Fibroblast of peridontal ligament (primary cell): ENCODE results near the gene TMEM51.
"Not testable (repeated sequence)": the region's sequence is repeated elsewhere in the genome, so short reads cannot be mapped to it uniquely, and the experiment has no call there.

Source experiments
- DNase-seq: peaks from one replicate; pipeline ENCODE4 v3.0.0-alpha.2; 2010; ENCODE audit errors: extremely low read depth

Gene TMEM51

DNA sequence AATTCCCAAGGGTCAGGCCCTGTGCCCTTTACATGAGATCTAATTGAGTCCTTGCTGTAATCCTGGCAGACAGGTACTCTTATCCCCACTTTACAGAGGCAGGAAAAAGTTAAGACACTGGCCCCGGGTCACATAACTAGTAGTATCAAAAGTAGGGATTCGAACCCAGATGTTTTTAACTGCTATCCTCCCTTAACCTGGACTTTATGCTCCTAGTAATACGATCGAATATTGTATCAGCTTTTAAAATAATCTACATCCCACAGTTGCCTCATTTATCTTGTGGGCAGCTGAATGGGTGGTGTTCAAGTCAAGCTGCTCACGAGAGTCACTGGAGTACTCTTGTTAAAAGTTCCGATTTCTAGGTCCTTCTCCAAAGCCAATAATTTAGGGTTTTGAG, 25.5 kb upstream of the TMEM51 start:
- no peak for DNase-seq

DNA sequence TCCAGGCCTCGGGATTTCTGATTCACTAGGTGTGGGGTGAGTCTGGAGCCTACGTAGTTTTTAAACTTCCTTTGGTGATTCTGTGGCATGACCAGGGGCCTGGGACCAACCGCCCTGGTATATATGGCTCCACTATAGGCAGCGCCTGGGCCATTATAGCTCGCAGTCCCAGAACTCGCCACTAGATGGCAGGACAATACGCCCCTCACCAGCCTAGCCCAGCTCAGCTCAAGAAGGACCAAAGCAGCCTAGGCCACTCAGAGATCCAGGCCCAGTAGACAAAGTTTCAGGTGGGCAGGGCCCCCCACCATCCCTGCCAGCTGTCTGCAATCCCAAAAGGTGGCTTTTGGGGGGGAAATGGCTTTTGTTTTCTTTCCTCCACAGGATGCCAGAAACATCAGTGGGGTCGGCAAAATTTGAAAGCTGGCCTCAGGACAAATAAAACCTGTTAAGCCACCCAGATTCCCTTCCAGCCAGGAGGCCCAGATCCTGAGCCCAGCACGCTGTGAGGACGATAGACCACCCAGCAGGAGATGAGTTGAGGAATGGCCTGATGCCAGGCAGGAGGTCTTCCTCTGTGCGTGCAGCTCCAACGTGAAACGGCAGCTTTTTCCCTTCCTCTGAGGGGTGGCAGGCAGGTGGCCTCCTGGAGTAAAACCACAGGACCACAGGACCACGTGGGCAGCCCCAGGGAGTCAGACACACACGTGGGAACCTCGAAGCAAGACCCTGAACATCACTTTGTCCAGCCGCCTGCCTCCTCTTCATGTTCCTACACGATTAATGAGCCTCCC, 24.8 kb upstream of the TMEM51 start:
- peak; percentile 66 for DNase-seq

DNA sequence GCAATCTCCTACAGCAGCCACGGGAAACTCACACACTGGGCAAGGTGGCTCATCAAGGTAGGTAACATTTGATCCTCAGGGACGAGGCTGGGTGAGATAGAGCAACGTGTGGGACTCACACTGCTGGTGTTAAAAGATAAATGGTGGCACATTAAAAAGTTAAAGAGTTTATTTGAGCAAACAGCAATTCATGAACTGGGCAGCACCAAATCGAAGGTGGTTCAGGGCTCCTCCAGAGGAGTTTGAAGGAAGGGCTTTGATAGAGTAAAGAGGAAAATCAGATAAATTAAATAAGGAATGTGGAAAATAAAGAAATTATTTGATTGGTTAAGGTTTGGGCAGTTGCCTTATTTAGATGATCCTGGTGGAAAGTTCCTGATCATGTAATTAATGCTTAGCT, 23.6 kb upstream of the TMEM51 start:
- no peak for DNase-seq

DNA sequence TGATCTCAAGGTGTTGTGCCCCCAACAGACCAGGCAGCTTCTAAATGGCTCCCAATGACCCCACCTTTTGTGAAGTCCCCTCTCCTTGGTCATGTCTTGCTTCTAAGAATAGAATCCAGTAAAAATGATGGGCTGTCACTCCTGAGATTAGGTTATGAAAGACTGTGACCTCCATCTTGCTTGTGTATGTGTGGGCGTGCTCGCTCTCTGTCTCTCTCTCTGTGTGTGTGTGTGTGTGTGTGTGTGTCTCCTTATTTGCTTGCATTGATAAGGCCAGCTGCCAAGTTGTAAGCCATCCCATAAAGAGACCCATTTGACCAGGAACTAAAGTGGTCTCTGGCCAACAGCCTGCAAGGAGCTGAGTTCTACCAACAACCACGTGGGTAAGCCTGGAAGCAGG, 22.9 kb upstream of the TMEM51 start:
- DNase-seq = no peak

DNA sequence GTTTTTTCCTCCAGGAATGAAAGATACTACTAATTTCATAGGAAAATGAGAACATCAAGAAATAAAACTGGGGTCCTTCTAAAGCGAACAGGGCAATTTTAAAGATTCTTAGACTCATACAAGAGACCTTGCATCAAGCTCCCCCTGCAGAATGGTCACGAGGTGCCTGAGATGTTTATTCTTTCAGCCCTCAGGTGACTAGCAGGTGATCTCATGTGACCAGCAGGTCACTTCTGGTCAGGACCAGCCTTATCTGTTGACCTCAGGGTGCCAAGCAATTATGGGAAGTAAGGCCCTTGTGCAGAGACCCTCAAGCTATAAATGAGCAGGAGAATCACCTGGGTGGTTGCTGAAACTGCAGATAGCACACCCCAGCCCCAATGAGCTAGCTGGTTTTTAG, 20.6 kb upstream of the TMEM51 start:
- no peak for DNase-seq

DNA sequence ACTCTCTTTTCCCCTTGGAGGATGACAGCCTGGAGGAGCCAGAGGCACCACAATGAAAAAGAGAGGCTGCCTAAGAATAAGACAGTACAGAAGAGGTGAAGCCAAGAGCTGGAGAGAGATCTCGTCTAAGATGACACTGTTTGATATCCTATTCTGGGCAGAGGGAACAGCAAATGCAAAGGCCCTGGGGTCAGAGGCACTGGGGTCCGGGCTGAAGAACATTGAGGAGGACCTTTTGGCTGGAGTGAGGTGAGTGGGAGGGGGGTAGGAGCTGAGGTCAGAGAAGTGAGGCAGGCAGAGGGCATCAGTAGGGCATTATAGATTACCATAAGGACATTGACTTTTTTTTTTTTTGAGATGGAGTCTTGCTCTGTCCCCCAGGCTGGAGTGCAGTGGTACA, 19.3 kb upstream of the TMEM51 start:
- no peak for DNase-seq

DNA sequence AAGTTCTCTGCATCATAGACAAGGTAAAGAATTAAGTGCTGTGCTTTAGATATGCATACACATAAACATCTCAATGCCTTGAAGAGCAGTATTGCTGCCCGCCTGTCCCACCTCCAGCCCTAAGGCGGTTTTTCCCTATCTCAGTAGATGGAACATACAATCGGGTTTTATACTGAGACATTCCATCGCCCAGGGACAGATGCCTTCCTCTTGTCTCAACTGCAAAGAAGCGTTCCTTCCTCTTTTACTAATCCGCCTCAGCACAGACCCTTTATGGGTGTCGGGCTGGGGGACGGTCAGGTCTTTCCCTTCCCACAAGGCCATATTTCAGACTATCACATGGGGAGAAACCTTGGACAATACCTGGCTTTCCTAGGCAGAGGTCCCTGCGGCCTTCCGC, 17.9 kb upstream of the TMEM51 start:
- DNase-seq = not testable (repeated sequence)

DNA sequence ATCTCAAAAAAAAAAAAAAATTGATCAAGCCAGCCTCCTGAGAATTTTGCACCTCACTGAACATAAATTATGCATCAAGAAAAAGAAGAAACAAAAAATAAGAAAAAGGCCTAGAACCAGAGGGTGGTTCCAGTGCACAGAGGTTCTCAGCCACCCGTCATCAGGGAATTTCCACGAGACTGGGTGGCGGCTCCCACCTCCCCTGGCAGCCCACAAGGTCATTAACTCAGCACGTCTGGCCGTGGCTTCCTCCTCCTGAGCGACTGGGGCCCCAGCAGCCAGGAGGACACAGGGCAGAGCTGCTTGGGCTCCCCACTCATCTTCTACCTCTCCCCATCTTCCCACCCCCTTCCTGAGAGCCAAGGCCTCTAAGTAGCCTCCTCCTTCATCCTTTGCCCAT, 15.7 kb upstream of the TMEM51 start:
- no peak for DNase-seq

DNA sequence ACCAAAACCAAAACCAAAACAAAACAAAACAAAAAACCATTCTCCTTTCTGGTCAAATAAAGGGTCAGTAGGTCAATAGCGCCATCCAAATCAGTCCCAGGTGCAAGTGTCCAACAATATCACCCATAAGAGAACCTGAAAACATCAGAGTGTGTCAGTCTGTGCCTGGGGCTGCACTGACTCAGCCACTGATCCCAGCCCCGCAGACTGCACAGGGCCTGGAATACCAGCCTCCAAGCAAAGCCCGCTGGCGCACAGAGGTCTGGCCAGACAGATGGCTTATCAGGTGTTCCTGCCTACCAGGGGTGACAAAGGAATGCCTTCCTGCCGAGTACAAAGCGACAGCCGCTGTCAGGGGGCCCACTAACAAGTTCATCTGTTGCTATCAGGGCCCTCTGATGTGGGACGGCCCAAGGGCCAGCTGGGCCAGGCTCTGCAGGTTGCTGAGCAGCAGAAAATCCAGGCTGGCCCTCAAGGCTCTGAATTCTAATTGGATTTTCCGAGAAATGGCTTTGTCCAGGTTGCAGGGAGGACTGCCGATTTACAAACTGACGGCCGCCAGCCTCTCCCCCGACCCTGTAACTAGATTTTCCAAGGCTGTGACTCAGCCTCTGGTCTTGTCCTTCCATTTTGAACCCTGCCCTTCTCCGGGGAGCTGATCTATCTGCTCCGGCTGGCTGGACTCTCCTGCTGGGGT, 13.7 kb upstream of the TMEM51 start:
- DNase-seq = no peak

DNA sequence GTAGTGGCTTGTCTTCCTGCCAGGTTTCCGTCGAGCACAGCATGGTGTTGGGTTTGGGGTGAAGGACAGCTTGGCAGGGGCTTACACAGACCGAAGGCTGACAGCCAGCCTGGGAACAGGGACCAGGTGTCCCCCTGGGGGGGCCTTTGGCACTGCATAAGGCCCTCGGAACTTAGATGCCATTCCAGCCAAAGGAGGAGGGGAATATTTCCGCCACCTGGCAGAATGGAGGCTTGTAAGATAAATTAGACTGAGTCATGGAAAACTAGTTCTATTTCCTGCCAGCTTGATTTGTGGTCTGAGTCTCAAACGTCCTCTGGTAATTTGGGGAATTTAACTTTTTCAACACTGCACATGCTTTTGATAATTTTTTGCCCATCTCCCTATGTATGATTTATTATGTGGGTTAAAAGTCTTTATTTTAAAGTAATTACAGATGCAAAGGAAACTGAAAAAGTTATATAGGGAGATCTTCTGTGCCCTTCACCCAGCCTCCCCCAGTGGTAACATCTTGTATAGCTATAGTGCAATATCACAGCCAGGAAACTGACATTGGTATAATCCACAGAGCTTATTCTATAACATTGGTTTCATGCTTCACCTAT, 11.5 kb upstream of the TMEM51 start:
- peak; percentile 54 for DNase-seq

DNA sequence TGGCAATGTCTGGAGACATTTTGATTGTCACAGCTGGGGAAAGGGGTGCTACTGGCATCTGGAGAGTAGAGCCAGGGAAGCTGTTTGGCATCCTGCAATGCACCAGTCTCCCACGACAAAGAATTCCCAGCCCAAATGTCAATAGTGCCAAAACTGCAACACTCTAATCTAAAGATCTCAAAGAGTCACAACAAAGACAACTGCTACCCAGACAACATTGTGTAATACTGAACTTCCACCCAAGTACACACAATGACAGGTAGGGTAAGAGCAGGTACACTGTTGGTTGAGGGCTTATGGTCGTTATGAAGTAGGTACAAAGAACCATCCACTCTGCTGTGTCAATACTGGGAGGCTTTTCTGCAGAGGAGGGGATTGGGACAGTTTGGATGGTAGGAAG, 8.2 kb upstream of the TMEM51 start:
- no peak for DNase-seq

DNA sequence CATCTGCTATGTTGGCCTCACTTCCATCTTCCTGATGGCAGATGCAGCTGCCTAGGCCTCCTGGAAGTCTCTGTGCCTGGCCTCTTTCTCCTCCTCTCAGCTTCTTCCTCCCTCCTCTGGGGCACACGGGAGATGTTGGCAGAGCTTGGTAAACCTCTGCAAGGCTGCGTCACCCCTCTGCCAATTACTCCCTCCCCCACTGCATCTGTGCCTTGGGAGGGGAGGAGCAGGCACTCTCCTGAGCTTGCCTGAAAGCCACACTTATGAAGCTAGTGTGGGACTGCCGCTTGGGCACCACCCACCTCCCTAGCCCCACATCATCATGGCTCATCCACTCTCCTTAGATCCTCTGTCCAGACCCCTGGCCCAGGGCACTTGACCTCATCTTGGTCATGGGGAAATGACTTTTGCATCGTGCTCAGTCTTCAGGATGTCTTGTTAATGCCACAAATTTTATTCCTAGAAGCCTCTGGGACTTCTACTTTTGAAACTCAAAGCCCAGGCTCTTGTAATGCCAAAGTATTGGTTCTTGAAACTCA, 7.3 kb upstream of the TMEM51 start:
- DNase-seq = no peak

DNA sequence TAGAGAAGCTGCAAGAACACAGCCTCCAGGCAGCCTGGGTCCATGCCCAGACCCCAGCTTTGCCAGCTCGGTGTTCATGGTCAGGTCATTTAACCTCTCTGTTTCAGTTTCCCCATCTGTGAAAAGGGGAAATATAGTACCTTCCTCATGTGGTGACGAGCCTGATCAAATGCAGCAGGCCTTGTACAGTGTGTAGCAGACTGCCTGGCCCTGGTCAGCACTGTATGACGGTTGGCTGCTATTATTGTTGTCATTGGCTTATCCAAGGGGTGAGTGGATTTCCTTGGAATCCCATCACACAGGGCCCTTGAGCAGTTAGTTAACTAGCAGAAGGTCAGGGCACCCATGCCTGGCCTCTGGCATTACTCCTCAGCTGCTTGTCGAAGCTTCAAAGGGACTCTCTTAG, 6.6 kb upstream of the TMEM51 start:
- DNase-seq = no peak

DNA sequence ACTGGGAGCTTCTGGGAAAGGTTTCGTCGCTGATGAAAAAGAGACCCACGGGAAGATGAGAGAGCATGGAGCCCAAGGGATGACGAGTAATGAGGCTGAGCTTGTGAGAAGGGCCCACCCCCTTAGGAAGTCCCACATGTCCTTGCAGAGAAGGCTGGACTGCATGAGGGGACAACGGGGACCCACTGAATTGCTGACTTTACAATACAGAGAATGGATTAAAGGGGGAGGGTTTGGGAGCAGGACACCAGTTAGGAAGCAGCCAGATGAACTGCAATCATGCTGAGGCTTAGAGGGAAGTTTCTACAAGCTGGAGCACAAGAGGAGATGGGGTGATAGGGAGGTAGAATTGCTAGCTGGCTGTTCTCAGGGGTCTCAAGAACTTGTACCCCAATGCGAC, 5.5 kb upstream of the TMEM51 start:
- DNase-seq = no peak

DNA sequence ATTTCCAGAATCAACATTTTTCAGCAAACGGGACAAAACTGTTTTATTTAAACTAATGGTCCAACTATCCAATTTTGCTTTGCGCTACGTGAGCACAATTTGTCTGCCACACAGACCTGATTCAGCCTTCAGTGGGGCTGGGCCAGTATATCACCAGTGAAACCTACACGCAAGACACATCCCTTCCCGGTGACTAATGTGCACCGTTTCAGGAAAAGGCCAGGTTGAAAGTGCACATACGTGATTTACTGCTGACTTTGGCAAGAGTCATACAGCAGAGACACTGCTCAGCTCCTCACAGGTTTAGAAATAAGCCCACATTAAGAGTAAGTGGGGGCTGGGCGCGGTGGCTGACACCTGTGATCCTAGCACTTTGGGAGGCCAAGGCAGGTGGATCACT, 5.1 kb upstream of the TMEM51 start:
- DNase-seq = no peak

DNA sequence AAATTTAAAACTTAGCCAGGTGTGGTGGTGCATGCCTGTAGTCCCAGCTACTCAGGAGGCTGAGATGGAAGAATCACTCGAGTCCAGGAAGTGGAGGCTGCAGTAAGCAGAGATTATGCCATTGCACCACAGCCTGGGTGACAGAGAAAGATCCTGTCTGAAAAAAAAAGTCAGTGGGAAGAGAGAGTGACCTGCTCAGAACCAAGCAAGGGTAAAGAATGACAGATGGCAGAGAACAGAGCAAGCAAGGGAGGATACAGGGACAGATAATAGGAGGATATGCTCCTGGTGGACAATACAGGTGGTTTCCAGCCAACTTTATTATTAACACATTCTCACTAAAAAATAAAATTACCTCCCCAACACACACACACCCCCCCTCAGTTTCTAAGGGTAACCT, 4.6 kb upstream of the TMEM51 start:
- DNase-seq = no peak

DNA sequence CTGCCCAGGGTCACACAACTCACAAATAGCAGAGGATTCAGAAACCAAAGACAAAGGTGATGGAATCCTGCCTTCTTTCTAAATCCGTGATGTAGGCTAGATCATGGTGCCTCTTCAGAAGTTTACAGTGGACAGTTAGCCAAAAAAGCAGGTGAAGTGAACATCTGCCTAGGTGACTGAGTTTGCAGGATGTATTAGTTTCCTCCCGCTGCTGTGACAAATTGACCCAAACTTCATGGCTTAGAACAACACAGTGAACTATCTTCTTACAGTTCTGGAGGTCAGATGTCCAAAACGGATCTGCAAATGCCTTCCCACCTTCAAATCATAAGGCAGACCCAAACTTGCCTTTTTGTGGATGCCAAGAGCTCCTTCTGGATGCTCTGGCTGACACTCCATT, 3.2 kb upstream of the TMEM51 start:
- DNase-seq = no peak

DNA sequence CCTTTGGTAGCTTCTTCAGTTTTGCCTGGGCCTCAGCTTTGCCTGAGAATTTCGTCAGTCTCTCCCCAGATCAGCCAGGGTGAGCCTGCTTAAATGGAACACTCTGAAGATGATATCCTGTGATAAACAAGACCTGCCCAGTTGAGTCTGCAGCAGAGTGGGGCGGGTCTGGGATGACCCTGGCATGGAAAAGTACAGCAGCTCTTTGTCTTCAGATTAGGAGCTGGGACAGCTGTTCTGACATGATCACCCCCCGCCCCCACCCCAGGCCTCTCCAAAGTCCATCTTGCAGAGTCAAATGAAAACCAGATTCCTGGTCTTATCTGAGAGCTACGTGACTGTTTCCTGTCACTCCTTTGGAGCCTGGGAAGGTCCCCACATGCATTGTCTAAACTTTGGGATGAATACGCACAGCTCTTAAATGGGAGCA, 2.2 kb upstream of the TMEM51 start:
- no peak for DNase-seq

DNA sequence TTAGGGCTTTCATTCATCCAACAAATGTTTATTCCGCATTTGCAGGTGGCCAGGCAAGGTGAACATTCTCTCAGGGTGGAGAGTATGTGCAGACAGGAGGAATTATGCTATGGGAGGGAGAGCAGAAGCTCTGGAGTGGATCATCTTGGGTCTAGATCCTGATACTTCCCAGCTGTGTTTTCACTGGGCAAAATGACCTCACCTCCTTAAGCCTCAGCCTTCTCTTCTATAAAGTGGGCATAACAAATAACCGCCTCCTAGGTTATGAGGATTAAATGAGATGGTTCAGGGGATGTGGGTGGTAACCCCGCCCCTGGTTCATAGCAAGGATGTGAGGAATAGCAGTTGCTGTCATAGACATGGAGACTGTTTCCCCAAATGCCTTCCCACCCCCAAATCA, 1.7 kb upstream of the TMEM51 start:
- no peak for DNase-seq

DNA sequence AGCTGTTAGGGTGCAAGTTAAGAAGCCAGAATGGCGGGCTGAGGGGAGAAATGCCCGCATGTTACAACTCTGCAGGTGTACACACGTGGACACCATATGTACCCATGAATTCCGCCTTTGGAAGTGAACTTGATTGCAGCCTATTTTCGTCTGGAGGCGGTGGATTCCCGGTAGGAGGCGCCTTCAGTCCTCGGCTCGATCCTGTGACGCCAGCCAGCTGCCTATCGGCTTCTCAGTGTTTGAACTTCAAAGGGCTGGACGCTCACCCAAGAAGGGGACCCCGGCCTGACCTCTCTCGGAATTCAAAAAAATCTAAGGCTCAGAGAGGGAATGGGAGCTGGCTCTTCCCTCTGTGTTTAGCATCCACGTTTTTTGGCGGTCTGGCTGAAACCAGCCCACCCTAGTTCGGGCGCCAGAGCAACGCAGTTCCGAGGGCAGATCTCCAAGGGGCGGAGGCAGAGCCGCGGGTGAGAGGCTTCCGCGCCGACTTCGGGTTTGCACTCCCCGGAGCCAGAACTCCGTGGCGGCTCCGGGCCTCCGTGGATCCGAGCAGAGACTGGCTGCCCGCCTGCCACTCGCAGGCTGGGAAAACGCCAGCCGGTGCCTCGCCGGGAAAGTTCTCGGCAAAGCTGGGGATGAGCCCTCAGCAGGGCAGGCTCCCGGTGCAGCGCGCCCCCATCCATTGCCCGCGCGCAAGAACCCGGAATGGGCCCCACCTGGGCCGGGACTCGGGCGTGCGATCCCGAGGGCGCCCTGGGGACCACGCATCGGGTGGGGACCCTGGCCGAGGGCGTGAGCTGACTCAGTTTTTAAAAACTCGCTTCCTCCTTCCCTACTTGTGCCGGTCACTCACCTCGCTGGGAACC, 996 bp upstream of the TMEM51 start:
- DNase-seq = peak; percentile 87

DNA sequence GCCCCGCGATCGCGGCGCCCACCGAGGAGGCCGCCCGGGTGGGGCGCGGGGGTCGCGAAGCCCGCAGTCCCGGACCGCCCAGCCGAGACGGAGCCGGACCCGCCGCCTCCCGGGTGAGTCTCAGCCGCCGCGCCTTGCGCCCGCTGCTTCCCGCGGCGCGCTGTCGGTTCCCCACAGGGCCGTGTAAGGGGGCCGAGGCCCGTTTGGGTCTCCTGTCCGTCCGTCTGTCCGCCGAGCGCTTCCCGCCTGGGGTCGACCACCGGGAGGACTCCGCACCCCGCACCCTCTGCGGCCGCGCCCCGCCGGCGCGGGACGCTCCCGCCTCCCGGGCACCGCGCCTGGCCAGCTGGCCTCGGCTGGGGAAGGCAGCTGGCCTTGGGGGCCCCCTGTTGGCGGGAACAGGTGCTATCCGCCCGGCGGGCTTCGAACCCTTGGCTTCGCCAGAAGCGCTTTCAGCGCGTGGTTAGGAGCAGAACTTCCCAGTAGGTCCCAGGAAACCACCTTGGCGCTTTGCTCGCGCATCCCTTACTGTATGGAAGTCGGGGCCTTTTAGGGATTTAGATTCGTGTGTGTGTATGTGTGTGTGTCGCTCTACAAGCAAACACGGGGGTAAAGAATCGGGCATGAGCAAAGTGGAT, 414 bp downstream of the TMEM51 start:
- peak; percentile 44 for DNase-seq
